UCSD-AML1 (cell line): ENCODE data around the gene NUDT5.
A peak's percentile ranks its signal among the peaks of the same experiment; 100 is the strongest.
"Not testable (repeated sequence)": the region's sequence is repeated elsewhere in the genome, so short reads cannot be mapped to it uniquely, and the experiment has no call there.

Experiments used
- DNase-seq: peaks from one replicate; lab custom pipeline; 2025; ENCODE audit not compliant: unreplicated experiment; lab: John Stamatoyannopoulos, UW

NUDT5 gene

GRCh38 chr10:12205082-12205481, 9.4 kb upstream of the NUDT5 start:
- no peak for DNase-seq

GRCh38 chr10:12202226-12202625, 6.5 kb upstream of the NUDT5 start:
- no peak for DNase-seq

DNA sequence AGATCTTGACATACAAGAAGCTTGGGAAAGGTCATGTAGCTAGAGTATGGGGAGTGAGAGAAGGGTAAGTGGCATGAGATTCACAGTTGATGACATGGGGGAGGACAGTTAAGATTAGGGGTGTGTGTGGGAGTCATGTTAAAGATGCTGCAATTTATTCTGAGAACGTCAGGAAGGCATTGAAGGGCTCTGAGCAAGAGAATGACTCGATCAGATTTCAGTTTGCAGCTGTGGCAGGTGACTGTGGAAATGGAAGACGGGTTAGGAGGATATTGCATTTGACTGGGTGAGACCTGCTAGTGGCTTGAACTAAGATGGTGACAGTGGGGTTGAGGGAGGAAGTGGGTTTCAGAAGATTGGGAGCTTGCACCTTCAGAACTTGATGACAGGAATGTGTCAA, 5.9 kb upstream of the NUDT5 start:
- DNase-seq = no peak

DNA sequence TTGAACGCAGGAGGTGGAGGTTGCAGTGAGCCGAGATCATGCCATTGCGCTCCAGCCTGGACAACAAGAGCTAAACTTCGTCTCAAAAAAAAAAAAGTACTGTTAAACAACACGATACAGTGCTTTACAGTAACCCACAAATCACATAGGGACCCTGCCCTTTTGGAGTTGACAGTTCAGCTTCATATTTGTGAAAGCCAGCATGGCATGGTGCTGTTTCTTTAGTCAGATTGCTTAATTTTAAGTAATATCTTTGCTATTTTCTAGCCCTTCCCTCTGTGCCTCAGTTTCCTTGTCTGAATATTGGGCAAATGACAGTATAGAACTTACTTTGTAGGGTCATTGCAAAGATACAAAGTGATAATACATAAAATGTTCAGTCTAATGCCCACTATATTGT, 5.2 kb upstream of the NUDT5 start:
- DNase-seq = no peak

DNA sequence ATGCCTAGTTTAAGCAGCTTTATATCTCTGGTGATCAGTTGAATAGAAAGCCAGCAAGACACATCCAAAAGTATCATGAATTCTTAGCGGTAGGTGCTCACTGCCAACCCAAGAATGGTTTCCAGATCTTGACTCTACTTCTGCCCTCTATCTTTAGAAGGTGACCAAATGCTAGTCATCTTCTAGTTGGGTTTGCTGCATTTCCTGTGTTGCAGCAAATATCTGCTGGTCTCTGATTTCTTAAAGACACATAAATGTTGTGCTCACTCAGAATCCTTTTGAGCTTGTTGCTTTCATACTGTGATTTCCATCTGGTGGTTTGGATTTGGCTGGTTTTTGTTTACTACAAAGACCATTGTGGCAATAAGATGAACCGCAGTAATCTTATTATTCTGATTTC, 2.5 kb upstream of the NUDT5 start:
- DNase-seq = no peak

- no peak for DNase-seq
These were observed 980 bp upstream of the NUDT5 start for GRCh38 chr10:12196531-12197211.

- no peak for DNase-seq
These were observed 449 bp downstream of the NUDT5 start for GRCh38 chr10:12195281-12195602.

GRCh38 chr10:12194752-12195271, 879 bp downstream of the NUDT5 start:
- peak; percentile 45 for DNase-seq

DNA sequence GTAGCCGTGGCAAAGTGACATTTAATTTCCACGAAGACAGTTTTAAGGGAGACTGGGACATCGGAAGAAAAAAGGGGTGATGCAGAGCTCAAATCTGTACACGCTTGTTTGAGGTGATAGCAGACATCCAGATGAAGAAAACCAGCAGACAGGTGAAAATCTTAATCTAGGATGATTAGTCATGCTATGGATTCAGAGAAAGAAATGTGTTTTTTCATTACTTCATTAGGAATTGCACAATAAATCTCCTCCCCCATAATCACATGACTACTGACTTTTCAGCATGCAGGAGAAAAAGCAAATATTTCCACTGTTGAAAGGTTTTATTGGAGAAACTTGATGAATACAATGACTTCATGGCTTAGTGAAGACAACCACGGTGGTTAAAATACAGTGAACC, 2.5 kb downstream of the NUDT5 start:
- DNase-seq = no peak

DNA sequence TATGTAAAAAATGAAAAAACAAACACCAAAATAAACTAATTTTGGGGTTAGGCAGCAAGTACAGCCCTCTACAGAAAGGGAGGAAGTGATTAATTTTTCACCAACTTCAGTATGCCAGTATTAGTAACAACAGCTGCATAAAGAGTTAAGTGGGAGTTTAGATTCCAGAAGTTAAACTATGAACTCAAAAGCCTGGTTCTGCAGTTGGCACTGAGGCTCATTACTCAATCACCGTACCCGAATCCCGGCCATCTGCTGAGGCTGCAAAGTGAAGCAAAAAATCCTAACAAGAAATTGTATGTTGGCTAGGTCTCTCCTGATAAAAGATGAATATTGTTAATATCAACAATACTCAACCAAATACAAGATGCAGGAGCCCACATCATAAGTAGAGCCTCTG, 4.0 kb downstream of the NUDT5 start:
- no peak for DNase-seq

- DNase-seq = no peak
These were observed 6.3 kb downstream of the NUDT5 start for GRCh38 chr10:12189426-12189825.

DNA sequence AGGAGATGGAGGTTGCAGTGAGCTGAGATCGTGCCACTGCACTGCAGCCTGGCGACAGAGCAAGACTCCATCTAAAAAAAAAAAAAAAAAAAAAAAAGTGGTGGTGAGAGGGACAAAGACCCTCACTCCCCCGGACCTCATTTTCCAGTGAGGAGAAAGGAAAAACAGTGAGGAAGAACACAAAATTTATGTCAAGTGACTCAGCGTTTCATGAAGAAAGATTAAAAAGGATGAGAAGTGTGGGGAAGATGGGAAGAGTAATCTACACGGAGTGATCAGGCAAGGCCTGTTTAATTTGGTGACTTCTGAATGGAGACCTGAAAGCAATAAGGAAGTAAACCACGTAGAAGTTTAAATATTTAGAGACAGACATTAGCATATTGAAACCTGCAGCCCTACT, 7.0 kb downstream of the NUDT5 start:
- no peak for DNase-seq

GRCh38 chr10:12187321-12187905, 8.3 kb downstream of the NUDT5 start:
- DNase-seq = no peak

DNA sequence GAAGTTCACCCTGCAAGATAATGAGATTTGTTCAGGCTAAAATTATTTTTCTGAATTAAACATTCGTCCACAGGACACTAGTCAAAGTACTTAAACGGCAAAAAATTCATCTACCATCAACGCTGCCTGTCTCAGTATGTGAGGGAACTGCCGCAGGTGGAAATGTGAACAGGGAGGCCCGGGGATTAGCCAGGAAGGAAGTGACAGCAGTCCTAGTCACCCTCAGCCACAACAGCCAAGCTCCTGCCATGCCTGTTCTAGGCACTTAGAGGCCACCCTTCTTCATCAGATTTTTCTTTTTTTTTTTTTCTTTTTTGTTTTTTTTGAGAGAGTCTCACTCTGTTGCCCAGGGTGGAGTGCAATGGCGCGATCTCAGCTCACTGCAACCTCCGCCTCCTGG, 9.4 kb downstream of the NUDT5 start:
- peak; percentile 44 for DNase-seq

DNA sequence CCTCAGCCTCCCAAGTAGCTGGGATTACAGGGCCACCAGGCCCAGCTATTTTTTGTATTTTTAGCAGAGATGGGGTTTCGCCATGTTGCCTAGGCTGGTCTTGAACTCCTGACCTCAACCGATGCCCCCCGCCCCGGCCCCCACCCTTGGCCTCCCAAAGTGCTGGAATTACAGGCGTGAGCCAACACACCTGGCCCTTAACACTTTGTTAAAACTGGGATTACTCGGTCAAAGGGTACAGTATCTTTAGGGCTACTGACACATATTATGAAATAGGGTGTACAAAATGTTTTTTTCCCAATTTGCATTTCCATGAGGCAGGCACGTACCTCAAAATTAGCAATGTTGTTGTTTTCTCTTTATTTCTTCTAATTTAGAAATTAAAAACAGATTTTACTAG, 11.5 kb downstream of the NUDT5 start:
- no peak for DNase-seq

DNA sequence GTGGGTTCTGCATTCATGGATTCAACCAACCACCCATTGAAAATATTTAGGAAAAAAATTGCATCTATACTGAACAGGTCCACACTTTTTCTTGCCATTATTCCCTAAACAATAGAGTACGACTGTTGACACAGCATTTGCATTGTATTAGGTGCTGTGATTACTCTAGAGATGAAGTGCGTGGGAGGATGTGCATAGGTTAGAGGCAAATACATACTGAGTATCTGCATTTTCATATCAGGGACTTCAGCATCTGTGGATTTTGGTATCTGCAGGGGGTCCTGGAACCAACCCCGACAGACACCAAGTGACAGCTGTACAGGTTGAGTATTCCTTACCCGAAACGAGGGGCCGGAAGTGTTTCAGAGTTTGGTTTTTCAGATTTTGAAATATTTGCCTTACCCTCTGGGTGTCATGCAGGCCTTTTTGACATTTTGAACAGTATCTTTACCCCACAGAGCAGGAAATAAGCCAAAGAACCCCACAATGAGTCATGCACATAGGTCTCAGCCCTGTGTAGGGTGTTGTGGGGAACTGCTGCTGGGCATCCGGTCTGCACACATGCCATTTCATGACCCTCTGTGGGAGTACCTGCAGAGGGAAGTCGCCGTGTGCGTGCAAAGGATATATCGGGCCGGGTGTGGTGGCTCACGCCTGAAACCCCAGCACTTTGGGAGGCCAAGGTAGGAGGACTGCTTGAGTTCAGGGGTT, 14.5 kb downstream of the NUDT5 start:
- DNase-seq = peak; percentile 85

DNA sequence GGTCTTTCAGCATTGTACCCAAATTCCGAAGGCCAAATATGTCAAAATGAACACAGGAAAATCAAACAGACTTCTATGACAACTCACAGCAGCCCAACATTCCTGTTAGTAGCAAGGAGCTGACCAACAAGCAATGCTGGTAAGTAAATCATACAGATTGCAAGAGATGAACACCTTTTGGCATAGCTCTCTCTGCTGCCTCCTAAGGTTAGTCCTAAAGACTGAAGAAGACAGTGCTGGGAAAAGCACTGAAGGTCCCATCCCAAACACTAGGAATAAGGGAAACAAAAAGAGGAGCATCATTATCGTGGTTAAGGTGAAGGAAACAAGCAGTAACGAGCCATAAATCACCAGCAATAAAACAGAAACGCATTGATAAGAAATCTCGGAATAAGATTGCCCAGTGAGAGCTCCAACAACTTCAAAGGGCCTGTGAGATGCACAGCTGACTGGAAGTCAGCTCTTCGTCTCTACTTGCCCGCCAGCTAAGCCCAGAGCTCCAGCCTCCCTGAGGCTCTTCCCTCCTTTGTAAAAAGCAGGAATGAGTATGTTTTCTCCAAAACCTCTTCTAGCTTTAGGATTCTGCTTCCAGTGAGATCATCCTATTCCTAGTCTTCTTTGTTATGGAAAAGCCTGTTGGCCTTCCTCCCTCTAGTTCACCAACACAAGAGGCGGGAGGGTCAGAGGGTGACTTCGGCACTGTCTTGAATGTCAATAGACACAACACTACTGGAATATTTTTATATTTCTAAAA, 15.3 kb downstream of the NUDT5 start:
- no peak for DNase-seq

GRCh38 chr10:12179606-12180170, 16.0 kb downstream of the NUDT5 start:
- DNase-seq = no peak

DNA sequence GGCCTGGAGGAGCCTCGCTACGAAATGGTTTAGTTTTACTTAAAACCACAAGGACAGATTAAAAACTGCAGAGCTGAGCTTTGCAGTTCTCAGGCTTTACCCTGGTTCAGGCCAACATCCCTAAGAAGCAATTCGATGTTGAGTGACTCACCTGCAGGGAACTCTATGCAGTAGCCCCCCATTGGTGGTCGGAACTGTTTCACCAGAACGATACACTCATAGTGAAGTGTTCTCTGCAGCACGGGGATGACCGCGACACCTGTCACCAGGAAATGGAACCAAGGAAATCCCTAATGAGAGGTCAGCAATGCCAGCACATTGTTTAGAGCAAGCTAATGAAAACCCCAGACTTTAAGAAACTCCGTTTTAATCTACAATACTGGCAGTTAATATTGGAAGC, 18.0 kb downstream of the NUDT5 start:
- DNase-seq = no peak

- not testable (repeated sequence) for DNase-seq
These were observed 24.2 kb downstream of the NUDT5 start for GRCh38 chr10:12171512-12171911.

DNA sequence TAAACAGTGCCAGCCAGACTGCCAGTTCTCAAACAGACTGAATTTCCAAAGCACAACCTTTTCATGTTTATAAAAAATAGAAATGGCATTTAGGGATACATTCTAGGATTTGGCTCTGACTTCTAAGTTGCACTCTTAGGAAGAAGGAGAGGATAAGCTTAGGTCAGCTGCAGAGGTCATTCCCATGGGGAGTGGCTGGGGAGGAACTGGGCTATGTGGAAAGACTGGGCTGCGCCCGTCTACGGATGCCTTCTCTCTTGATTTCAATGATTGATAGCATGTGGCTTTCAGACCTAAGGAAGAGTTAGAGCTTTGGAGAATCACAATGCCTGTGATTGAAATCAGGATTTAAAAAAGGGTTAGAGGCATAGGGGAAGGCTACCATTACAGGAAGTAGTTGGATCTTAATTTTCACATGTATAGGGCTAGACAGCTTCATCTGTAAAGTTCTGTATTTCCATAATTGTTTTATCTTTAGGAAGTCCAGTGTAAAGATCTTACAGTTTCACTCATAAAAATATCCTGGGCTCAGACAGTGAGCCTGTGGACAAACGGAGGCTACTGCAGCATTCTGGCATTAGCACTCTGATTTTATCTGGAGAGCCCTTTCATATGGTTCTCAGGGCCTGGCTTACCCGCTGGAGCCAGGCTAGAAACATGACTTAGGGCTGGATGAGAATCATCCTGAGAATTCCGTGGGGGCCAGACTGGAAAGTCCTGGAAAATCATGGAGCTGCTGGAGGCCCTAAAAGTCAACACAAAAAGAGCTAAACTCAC, 29.5 kb downstream of the NUDT5 start:
- no peak for DNase-seq
